Measurements from ENCODE around the gene NAA40.

- TF ChIP-seq CTCF (IDR thresholded peaks at IDR 0.05; ENCODE audit: low read length) (no peak), EZH2phosphoT487 (IDR thresholded peaks at IDR 0.05; ENCODE audit: low read length) (no peak)
These were observed 45.4 kb upstream of the NAA40 start for GRCh38 chr11:63893355-63893754.
